Adipose tissue (tissue), 3 donors: Measurements from ENCODE around the gene C9. TPM values are rescaled to one million over a fixed set of nuclear protein-coding genes. Genes with fewer than 3 reads are reported as not detected.

Experiments used
- H3K27ac ChIP-seq: one replicate; pipeline ENCODE4 v1.5.1; 2013; ENCODE audit warnings: low read depth, low read length
- WGBS, 3 donors: extraction: QIAGEN DNeasy Blood & Tissue Kit; methylation state at CpG; one replicate each; pipeline ENCODE4 v1.1.7; 2013; 5-methylcytosine and 5-hydroxymethylcytosine counted together
- polyA plus RNA-seq, 3 donors: library from polyadenylated mRNA; stranded (reverse); fragments of 200-250 nt; gene quantifications; one replicate each; pipeline ENCODE4 v1.2.3, GENCODE V29; 2013
- donor health status: healthy with polysubstance abuse.
- donor health status: Bipolar disorder and iron deficiency.
- donor health status: healthy.

C9 gene
- polyA plus RNA-seq, 3 donors = not detected

GRCh38 chr5:39377613-39378012, 13.3 kb upstream of the C9 start:
- 50 to 51% (median 50%) methylated on average over 2 of the region's 2 CpGs for WGBS, 3 donors
- no peak overlapping the region for H3K27ac ChIP-seq

DNA sequence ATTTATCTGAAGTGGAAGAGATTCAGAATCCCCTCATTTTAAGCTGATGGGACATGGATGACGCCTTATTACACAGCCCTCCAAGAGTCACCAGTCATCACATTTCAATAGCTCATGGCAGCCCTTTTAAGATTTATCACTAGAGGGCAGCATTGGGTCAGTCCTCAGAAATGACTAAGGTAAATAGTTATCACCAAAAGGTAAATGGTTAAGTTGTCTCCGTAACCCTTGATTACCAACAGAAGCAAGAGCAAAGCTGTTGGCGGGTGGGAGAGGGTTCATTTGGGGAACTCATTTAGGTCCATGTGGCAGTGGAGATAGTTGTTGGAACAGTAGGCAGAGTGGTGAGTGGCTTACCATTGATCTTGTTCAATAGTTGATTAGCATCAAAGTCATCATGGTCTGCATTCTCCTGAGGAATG, 12.0 kb upstream of the C9 start:
- H3K27ac ChIP-seq = no peak overlapping the region
- 32 to 76% (median 61%) methylated on average over 3 of the region's 3 CpGs for WGBS, 3 donors

- 73 to 86% (median 84%) methylated on average over 2 of the region's 2 CpGs for WGBS, 3 donors
Measured at GRCh38 chr5:39373791-39374190, 9.5 kb upstream of the C9 start.

DNA sequence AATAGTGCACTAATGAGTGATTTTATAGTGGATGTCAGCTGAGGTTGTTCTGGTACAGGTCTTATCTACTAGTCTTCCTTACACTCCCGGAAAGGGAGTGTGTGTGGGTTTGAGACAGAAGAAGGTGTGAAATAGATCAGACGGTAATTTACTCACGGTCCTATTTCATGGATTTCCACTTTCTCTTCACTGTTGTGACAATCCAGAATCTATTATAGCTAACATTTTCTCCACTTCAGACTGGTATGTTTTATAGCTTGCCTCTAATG, 7.0 kb upstream of the C9 start:
- H3K27ac ChIP-seq = no peak overlapping the region
- 58 to 83% (median 79%) methylated on average over 3 of the region's 3 CpGs for WGBS, 3 donors

More at GRCh38 chr5:39373791-39374190, 9.5 kb upstream of the C9 start:
- no peak overlapping the region for H3K27ac ChIP-seq

- 33 to 76% (median 75%) methylated on average over 10 of the region's 10 CpGs for WGBS, 3 donors
- no peak overlapping the region for H3K27ac ChIP-seq
Measured at GRCh38 chr5:39370555-39371366, 6.5 kb upstream of the C9 start.

DNA sequence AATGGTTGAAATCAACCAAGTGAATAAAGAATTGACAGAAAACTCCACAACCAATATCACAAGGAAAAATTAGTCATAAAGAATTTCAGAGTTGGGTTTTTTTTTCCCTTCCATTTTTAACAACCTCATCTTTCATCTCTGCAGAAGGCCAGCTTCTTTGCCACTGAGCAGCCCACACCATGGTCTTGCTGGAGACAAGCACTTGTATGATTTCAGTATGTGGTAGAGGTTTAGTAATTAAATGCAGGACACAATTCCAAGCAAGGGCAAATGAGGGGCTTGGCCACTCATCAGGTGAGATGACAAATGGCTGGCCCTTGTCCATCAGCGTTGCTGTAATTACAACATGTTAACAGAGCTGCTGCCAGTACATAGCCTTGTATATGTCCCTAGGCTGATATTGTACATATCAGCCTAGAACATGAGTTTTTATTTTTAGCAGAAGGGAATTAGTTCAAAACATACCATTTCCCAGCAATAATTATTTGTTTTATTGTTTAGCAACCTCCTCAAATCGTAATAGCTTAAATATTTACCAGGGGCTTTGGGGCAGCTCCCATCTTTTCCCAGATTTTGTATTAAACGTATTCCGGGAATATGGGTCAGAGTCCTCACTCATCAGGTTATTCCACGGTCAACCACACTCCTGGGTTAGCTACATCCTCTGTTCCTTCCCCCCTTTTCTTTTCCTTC, 5.0 kb upstream of the C9 start:
- H3K27ac ChIP-seq = no peak overlapping the region
- 72 to 84% (median 82%) methylated on average over 5 of the region's 5 CpGs for WGBS, 3 donors

DNA sequence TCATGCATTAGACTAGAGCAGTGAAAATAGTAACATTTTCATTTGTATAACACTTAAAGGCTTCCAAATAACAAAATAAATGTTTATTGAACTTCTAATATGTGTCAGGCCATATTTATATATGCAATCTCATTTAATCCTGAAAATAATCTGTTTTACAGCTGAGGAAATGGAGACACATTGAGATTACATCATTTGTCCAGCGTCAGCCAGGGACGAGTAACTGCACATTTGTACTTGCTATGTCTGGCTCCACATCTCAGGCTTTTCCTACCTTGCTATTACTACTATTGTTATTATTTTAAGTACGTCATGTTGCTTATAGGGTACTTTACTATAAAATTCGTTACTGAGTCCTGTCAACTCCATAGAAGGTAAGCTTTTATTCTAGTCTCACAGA, 3.8 kb upstream of the C9 start:
- WGBS, 3 donors = 44 to 67% (median 48%) methylated on average over 4 of the region's 4 CpGs
- H3K27ac ChIP-seq = no peak overlapping the region

DNA sequence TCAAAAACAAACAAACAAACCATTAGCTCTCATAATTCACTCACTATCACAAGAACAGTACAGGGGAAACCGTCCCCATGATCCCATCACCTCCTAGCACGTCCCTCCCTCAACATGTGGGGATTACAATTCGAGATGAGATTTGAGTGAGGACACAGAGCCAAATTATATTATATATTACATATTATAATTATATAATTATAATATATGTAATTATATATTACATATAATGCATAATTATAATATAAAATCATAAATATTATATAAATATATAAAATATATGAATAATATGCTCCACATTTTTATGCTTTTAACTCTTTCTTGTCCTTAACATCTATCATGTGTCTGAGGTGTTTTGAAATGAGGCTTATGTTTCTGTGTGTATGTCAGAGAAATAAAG, 3.4 kb upstream of the C9 start:
- no peak overlapping the region for H3K27ac ChIP-seq
- 76 to 77% (median 77%) methylated on average over 3 of the region's 3 CpGs for WGBS, 3 donors

GRCh38 chr5:39363217-39363616, 1.1 kb downstream of the C9 start:
- H3K27ac ChIP-seq = no peak overlapping the region
- WGBS, 3 donors = 80 to 90% (median 89%) methylated on average over 4 of the region's 4 CpGs

DNA sequence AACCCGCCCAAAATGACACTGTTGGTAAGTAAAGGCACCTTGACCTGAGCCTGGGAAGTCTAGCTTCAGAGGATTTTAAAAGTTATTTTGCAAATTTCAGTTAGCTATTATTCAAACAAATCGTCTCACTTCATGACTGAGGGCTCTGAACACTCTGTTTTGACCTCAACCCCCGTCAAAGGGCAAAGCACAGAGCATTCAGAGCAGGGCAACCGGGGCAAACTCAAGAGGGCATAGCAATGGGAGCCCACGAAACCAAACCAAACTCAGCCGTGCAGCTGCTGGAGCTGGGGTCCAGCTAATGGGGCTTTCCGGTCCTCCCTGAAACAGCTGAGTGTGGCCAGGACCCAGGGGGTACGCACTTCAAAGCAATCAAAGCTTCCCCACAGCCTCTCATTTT, 1.6 kb downstream of the C9 start:
- 77 to 92% (median 91%) methylated on average over 8 of the region's 8 CpGs for WGBS, 3 donors

DNA sequence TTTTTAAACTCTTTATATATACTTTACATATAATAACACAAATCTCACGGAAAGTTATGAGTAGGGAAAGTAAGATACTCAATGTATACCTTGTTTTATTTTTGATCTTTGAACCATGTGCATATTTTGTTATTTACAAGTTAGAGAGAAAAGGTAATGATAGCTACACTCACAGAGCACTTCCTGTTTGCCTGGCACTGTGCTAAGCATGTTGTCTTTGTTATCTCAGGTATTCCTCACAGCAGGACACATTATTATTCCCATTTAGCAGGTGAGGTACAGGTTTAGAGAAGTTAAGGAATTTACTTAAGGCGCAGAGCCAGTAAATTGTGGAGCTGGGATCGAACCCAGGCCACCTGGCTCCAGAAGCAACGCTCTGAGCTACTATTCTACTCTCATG, 3.0 kb downstream of the C9 start:
- H3K27ac ChIP-seq = no peak overlapping the region
- 85 to 96% (median 95%) methylated on average over 4 of the region's 4 CpGs for WGBS, 3 donors

More for the DNA sequence above, 1.6 kb downstream of the C9 start:
- no peak overlapping the region for H3K27ac ChIP-seq

GRCh38 chr5:39360471-39361111, 3.7 kb downstream of the C9 start:
- H3K27ac ChIP-seq = no peak overlapping the region
- 71 to 85% (median 83%) methylated on average over 5 of the region's 5 CpGs for WGBS, 3 donors

DNA sequence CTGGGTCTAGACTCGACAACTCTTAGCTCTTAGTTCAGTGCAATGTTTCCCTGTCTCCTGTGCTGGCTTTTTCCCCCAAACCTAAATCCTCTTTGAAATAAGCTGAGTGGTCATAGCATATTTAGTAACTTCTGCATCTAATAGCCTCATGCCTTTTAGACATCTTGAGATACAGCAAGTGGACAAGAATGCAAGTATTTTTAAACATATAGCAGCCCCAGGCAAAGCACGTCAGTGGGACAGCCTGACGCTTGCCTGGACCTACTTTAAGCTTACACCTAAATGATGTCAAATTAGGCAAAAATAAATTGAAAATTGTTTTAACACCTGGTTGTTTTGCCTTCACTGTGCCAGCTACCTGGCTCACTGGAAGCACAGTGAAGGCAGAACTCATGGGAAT, 8.0 kb downstream of the C9 start:
- no peak overlapping the region for H3K27ac ChIP-seq
- WGBS, 3 donors = 89 to 97% (median 92%) methylated on average over 3 of the region's 3 CpGs

DNA sequence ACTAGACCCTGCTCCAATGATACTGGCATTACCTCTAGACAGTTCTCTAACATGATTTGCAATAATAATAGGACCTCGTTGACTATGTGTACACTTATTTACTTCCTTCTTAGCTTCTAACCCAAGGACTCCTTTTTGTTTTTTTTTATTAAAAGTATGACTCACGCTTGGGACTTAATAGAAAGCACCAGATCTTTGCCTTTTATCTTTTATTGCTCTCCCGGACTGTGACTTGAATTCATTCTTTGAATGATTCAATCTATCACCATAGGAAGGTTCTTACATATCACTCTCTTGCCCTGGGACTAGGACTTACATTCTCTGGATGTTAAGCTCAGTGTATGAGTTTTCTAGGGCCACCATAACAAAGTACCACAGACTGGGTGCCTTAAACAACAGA, 9.0 kb downstream of the C9 start:
- WGBS, 3 donors = 32 to 45% (median 43%) methylated on average over 3 of the region's 3 CpGs

GRCh38 chr5:39353717-39354399, 10.4 kb downstream of the C9 start:
- whole genome bisulfite sequencing, 3 donors = 31 to 57% (median 52%) methylated on average over 1 of the region's 1 CpG
- H3K27ac ChIP-seq = no peak overlapping the region

More for the DNA sequence above, 9.0 kb downstream of the C9 start:
- no peak overlapping the region for H3K27ac ChIP-seq

GRCh38 chr5:39352951-39353350, 11.3 kb downstream of the C9 start:
- no peak overlapping the region for H3K27ac ChIP-seq
- WGBS, 3 donors = 52 to 72% (median 69%) methylated on average over 1 of the region's 1 CpG

DNA sequence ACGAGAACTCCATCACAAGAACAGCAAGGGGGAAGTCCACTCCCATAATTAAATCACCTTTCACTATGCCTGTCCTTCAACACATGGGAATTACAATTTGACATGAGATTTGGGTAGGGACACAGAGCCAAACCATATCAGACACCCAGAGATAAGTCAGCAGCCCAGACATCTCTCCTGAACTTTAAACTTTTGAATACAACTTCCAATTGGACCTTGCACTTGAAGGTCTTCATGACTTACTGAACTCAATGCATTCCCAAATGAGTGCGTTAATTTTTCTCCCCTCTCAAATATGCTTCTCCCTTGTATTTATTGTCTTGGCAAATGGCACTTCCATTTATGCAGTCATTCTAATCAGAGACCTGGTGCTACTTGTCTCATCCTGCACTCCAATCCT, 12.1 kb downstream of the C9 start:
- WGBS, 3 donors = 81 to 93% (median 91%) methylated on average over 2 of the region's 2 CpGs
- no peak overlapping the region for H3K27ac ChIP-seq

DNA sequence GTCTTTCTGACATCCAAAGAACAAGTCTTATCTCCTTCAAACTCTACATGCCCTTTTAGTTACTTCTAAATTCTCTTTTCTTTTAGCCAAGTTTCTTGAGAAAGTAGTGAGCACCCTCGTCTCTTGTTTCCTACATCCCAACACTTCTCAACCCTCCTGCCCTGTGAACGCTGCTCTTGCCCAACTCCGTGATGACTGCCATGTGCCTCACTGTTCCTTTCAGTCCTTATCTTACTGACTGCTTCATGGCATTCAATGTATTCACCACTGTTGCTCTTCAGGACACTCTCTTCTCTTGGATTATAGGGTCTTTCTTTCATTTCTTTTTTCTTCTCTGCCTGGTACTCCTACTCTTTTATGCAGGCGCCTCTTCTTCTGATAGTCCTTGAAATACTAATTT, 14.8 kb downstream of the C9 start:
- H3K27ac ChIP-seq = no peak overlapping the region
- WGBS, 3 donors = 74 to 88% (median 86%) methylated on average over 4 of the region's 4 CpGs

- 96 to 100% (median 98%) methylated on average over 1 of the region's 1 CpG for WGBS, 3 donors
- no peak overlapping the region for H3K27ac ChIP-seq
Measured at GRCh38 chr5:39342460-39342859, 21.8 kb downstream of the C9 start.
